ENCODE measurements around the gene SCD5.

The SCD5 gene

DNA sequence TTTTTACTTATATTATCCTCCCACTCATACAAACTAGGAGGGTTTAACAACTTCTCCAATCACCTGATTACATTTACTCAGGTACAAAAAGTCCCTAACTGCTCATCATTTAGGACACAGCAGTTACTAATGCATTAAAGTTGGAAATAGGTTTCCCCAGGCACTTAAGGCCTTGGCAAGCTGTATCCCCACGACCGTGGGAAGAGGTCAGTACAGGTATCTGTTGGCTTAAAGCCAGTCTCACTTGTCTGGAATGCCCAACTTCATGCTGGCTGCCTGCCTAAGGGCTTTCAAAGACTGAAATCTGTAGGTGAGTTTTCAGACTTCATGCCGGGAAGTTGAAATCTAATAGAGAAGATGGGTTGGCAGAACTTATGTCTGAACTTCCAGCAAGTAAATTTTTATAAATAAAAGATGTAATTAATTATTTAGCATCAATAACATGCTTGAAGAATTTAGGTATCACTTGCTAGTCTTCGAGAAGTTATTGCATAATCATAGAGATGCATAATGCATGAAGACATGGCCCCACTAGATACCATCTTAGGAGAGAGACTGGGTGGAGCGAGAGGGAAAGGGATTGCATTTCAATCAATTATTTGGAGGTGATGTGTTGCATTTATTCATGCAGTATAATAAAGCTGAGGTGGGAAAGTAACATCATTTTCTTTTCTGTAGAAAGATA is 54.2 kb downstream of the SCD5 start:
- DNase-seq, result no peak
- in situ Hi-C loops (cut with MboI; ENCODE audit: low pct_unique_long_range_greater_than_20kb, low sequenced_read_pairs), result no loop called here

DNA sequence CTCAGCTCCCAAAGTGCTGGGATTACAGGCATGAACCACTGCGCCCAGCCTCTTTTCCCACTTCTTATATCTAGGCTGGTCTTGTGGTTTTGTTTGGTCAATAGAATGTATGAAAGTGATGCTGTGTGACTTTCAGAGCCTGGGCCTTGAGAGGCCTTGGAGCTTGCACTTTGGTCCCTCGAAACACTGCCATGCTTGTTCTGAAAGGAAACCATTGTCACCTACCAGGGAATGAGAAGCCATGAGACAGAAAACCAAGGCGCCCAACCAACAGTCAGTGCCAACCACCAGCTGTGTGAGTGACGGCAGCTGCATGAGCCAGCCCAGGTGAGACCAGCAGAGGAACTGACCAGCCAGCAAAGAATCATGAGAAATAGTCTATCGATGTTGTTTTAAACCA is 57.4 kb downstream of the SCD5 start:
- in situ Hi-C loops (cut with MboI; ENCODE audit: low pct_unique_long_range_greater_than_20kb, low sequenced_read_pairs), result no loop called here
- DNase-seq, result no peak

DNA sequence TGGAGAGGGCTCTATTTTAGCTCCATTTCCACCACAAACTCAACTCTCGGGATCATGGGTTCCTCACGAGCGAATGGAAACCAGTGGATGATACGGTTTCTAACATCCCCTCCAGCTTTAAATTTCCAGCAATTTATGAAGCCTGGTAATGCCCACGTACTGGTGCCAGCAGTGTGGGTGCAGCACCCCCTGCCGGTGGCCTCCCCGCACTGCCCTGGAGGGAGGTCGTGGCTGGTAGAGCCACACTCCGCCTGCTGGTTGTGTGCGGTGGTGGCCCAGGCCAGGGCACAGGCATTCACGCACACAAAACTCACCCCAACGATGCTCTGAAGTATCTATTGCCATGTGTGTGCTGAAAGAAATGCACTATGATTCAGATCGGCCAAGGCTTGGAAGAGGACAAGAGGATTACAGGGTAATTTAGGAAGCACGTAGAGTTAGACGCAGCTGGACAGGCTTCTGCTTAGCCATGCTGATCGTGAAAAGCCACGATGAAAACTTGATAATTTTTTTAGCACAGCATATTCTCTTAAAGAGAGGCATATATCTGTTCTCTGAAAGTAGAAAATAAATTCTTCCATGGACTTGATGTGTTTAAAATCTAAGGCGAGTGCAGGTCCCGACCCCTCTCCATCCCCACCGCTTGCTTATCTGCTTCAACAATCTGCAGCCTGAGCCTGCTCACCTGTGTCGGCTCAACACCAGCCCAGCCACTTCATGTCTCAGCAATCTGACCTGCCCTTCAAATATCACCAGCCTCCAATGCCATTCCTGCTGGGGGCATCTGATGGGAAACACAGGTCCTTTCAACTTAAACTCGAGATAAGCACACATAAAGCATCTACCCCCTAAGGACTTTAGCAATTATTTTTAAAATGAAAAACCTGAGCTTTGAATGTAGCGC is 59.1 kb downstream of the SCD5 start:
- in situ Hi-C loops (cut with MboI; ENCODE audit: low pct_unique_long_range_greater_than_20kb, low sequenced_read_pairs), result no loop called here
- peak; percentile 70 for DNase-seq

DNA sequence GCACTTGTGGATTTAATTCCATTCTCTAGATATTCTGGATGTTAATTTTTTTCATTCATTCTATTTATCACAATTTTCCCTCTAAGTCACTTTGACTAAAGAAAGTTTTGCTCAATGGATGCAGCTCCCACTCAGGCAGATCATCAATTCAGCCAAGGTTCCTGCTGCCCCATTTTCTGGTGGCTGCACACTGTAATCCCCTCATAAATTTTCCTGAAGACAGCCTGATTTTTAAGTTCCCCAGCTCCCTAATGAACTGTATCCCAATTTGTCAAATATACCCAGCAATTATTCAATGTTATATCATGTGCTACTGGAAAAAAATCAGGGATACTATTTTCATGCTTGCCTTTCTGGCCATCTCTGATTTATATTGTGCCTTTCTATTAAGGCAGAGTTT is 61.2 kb downstream of the SCD5 start:
- in situ Hi-C loops (cut with MboI; ENCODE audit: low pct_unique_long_range_greater_than_20kb, low sequenced_read_pairs), result no loop called here
- no peak for DNase-seq

DNA sequence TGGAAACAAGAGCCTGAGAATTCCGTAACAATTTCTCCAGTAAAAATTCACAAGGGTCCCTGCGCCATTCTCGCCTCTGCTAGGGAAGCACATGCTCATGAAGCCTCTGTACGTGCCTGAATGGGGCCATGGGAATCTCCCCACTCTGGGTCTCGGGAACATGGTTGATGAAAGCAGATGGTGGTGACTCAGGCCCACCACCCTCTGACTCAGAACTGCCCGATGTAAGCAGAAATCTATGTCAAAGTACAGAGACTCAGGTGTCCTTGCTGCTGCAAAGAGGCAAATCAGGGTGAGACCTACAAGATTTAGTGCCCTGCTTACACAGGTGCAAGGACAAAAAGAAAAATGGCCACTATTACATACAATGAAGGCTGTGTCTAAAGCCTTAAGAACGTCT is 65.0 kb downstream of the SCD5 start:
- in situ Hi-C loops (cut with MboI; ENCODE audit: low pct_unique_long_range_greater_than_20kb, low sequenced_read_pairs), result no loop called here
- DNase-seq, result no peak

DNA sequence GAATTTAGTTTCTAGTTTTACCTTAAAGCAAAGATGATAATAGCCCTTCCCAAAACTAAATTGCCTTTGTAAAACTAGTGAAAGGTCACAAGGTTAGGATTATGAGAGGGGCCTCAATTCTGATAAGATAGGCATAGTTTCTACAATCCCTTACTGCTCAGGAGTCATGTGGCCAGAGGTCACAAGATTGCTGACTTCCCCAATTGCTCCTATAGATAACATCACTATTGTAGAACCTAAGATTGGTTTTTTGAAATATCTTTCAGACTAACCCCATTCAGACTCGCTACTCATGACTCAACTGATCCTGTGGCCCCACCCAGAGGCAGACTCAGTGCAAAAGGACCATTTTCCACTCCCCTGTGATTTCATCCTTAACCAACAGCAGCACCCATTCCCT is 70.3 kb downstream of the SCD5 start:
- no peak for DNase-seq
- in situ Hi-C loops (cut with MboI; ENCODE audit: low pct_unique_long_range_greater_than_20kb, low sequenced_read_pairs), result no loop called here

DNA sequence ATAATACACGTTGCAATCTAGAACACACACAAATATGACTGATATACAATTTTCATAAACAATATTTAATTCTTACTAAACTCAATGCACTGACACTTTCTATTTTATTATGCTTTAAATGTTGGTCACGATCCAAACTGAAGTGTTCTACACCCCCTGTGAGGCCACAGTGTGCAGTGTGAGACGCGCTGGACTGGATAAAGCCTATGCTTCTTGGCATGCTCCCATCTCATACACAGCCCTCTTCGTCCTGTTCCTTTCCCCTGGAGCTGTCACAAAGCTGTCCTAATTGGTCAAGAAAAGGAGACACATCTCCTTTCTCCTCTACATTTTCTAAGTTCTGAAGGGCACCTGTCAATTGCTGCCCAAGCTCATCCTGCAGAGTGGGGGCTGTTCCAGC is 72.0 kb downstream of the SCD5 start:
- in situ Hi-C loops (cut with MboI; ENCODE audit: low pct_unique_long_range_greater_than_20kb, low sequenced_read_pairs), result no loop called here
- DNase-seq, result no peak

DNA sequence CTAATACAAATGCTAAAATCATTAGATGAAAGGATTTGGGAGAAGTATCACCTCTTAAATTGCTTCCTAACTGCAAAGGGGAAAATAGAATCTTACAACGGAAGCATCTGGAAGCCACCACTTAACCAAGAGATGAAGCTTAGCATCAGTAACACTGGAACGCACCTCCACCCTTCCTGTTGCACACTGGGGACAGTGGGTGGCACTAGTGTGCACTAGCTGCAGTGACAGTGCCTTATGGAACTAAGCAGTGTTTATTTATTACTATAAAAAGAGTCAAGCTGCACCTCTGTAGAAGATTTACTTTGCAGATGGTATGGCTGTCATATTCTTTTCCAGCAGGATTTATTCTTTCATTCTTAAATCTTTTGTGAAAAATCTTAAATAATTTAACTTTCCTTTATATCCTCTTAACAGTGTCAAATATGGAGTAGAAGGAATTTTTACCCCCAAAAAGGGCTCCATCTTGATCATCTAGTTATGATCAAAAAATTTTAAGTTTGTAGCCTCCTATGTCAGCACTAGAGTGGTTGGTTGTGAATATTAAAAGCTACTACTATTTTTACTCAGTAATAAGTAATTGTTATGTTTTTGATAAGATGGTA is 76.7 kb downstream of the SCD5 start:
- in situ Hi-C loops (cut with MboI; ENCODE audit: low pct_unique_long_range_greater_than_20kb, low sequenced_read_pairs), result no loop called here
- DNase-seq, result peak; percentile 49

DNA sequence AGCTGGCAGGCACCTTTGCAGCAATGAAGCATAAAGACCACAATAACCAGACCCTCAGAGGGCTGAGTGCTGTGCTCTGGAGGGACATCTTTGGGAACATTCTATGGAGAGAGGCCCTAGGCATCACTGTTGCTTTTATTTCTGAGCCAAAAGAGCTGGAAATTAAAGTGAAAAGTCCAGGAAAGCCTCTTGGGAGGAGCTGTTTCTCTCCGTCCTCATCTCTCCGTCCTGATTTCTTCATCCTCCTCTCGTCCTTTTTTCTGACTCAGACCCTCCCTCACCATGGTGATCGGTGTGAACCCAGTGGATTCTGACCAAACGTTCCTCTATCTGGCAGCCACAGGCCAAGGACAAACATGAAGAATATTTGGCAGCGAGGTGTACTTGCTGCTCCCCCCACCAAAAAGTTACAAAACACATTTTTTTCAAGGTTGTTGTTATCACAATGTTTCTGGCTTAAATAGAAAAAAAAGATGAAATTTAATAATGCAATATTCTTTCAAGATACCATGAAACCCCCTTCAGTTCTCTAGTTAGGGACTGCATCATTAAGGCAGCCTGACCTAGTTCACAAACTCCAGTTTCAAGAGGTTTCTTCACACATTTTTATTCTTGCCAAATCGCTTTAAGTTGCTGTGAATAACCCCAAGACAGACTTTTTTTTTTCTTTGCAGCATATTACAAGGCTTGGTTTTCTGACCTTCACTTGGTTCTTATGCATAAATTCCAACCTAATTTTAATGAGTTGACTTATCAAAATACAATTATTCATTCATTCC is 80.2 kb downstream of the SCD5 start:
- no peak for DNase-seq
- in situ Hi-C loops (cut with MboI; ENCODE audit: low pct_unique_long_range_greater_than_20kb, low sequenced_read_pairs), result no loop called here

DNA sequence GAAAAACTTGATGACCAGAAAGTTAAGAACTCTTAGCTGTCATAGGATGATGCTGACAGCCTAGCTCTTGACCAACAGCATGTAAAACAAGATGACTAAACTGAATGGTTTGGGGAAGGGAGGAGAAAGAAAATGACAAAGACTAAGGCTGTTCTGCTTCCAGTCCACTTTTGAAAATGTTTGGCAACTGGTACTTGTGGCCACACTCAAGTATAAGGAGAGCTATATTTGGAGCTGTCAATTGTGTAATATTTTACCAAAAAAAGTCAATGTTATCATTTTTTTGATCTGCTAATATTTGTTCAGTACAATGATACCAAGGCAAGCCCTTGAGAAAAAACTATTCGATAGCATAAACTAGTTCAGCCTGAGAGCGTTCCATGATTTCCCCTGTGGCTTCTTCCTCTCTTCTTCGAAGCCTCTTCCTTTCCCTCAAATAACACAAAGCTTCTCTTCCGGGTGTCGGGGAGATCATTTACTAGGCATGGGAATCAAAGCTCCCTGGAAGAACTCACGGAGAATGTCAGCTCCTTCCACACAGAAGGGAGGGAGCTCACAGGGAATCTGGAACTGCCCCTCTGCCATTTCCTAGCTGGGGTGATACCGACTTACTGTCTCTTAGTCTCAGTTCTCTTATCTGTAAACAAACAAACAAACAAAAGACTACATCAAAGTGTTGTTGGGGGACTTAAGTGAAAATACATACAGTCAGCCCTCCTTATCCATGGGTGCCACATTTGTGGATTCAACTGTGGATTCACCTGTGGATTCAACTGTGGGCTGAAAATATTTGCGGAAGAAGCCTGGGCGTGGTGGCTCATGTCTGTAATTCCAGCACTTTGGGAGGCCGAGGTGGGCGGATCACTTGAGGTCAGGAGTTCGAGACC is 82.6 kb downstream of the SCD5 start:
- in situ Hi-C loops (cut with MboI; ENCODE audit: low pct_unique_long_range_greater_than_20kb, low sequenced_read_pairs), result no loop called here
- DNase-seq, result no peak

DNA sequence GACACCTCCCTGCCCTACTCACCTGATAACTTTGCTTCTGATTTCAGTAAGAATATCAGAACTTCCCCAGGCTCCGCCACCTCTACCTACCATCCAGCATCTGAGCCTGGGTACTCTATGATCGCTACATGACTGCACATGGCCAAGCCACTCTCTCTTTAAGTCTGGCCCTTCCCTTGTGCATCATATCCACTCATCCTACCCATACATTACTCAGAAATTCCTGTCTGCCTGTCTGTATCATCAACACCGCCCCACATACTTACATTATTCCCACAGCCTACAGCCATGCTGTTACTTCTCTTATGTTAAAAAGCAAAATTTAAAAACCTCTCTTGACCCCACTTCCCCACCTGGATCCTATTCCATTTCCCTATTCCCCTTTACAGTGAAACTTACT is 84.7 kb downstream of the SCD5 start:
- in situ Hi-C loops (cut with MboI; ENCODE audit: low pct_unique_long_range_greater_than_20kb, low sequenced_read_pairs), result no loop called here
- no peak for DNase-seq

DNA sequence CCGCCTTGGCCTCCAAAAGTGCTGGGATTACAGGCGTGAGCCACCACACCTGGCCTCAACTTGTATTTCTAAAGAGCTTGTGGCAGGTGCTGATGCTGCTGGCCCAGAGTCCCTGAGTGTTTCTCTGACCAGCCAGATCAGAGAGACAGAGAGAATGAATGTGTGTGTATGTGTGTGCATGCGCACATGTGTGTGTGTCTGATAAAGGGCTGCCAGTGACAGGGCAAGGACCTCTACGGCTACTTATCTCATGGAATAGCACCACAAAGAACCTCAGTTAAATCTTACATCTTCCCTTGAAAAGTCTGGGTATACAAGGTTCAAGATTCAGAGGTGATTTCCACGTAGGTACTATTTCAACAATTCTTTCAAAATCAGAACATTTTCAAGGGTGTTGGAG is 86.0 kb downstream of the SCD5 start:
- DNase-seq, result no peak
- in situ Hi-C loops (cut with MboI; ENCODE audit: low pct_unique_long_range_greater_than_20kb, low sequenced_read_pairs), result no loop called here

DNA sequence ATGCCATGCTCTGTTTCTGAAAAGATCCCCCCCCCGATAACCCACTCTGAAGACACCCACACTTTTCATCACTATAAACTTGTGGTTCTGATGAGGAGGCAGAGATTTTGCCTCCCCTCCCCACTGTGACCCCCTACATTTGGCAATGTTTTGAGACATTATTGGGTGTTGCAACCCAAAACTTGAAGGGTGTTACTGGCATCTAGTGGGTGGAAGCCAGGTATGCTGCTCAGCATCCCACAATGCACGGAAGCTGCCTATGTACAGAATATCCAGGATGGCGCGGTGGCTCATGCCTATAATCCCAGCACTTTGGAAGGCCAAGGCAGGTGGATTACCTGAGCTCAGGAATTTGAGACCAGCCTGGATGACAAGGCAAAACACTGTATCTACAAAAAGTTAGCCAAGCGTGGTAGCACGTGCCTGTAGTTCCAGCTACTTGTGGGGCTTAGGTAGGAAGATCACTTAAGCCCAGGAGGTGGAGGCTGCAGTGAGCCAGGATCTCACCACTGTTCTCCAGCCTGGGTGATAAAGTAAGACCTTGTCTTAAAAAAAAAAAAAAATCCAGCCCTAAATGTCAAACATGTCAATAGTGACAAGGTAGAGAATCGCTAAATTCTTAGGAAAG is 87.3 kb downstream of the SCD5 start:
- in situ Hi-C loops (cut with MboI; ENCODE audit: low pct_unique_long_range_greater_than_20kb, low sequenced_read_pairs), result no loop called here
- DNase-seq, result no peak

DNA sequence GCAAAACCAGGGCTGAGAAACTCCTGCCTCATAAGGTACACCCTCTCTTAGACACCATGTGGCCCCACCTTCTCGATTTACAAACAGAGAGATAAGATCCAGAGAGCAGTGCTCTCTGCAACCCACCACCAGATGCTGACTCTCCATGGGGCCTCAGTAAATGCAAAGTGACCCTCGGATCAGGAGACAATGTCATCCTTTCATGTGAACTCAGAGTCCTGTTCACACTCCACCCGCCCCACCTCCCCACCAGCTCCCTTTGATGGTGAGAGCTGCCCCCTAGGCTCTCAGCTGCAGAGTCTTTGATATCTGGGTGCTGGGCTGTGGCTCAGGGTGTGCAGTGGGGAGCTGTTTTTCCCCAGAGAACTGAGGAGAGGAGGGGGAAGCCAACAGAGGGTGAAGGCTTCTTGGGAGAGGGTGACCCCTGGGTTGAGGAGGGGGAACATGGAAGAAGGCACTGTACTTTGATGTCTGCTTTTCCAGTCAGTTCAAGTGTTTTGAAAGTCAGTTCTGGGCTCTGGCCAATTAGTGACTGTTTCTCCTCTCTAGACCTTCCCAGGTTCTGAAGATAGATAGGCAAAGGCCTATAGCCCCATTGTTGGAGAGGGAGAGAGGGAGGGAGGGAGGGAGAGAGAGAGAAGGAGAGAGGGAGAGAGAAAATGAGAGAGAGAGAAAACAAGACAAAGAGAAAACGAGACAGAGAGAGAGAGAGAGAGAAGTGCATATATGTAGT is 88.2 kb downstream of the SCD5 start:
- no peak for DNase-seq
- in situ Hi-C loops (cut with MboI; ENCODE audit: low pct_unique_long_range_greater_than_20kb, low sequenced_read_pairs), result no loop called here

DNA sequence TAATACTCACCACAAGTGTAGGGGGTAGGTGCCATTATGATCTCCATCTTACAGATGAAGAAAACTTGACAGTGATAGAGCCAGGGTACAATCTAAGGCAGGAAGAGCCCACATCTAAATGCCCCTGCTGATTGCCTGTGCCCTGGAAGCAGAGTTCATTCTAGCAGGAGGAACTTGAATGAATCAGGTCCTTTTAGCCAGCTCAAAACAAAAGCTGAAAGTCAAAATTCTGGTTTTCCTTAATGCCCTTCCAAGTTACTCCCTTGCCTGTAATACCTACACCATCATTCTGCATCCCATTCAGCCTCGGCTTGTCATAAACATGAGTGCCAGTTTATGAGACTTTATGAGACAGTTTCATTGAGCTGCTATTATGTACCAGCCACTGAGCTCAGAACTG is 89.6 kb downstream of the SCD5 start:
- no peak for DNase-seq
- in situ Hi-C loops (cut with MboI; ENCODE audit: low pct_unique_long_range_greater_than_20kb, low sequenced_read_pairs), result no loop called here

DNA sequence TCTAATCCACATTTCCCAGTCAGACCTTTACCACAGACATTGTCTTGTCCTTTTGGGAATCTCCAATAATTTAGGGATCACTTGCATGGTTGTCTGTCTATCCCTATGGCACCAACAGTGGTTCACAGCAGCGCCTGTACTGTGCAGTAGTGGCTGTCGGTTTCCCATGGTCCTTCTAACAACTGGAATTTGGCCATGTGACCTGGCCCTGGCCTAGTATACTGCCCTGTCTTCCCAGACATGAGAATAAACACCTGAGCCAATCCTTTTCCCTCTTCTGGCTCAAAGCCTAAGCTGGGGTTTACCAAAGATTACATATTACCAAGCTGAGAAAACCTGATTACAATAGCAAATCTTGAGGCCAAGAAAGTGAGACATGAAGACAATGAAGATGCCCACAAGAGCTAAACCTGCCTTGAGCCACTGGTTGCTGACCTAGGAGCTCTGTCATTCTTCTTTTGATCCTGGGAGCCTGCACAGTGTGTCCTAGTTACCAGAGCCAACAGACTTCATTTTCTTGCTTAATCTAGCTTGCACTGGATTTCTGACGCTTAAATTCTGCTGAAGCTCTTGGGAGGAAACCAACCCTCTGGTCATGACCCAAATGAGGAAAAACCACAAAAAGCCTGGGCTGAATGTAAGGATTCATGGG is 92.1 kb downstream of the SCD5 start:
- DNase-seq, result no peak
- in situ Hi-C loops (cut with MboI; ENCODE audit: low pct_unique_long_range_greater_than_20kb, low sequenced_read_pairs), result no loop called here

DNA sequence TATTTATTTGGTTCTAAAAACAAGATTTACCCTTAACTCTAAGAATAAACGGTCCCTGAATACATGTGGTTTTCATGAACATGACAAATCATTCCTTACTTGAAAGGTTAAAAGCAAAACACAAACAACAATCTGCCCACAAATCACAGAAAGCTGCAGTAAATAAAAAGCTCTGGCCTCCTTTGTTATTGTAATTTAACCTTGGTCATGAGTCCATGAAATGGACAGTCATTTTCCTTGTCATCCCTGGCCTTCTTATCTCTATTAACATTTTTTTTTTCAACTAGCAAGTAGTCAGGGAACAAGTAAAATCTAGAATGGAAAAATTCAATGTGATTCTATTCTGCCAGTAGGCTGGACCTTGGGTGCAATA is 92.7 kb downstream of the SCD5 start:
- no peak for DNase-seq
- in situ Hi-C loops (cut with MboI; ENCODE audit: low pct_unique_long_range_greater_than_20kb, low sequenced_read_pairs), result no loop called here
